PC-9 (cell line): Measurements from ENCODE around the gene RNASE12. TPM values are rescaled to one million over a fixed set of nuclear protein-coding genes. Genes with fewer than 3 reads are reported as not detected.

Experiments used
- BruUV-seq: library from RNA; stranded (reverse); fragments of 400-500 nt; replicated peaks from 2 replicates; lab custom pipeline; 2021; lab: Mats Ljungman, UMichigan
- CTCF ChIA-PET: fragments of 300-600 bp; sonication (Branson Sonifier 250); formaldehyde crosslinking; loops from one replicate; lab custom pipeline; 2022; ENCODE audit warnings: antibody characterized with exemption; lab: Charles Lee
- POLR2A ChIA-PET: fragments of 300-600 bp; sonication (Branson Sonifier 250); formaldehyde crosslinking; loops from one replicate; lab custom pipeline; 2022; ENCODE audit warnings: antibody characterized with exemption; ENCODE audit not compliant: unreplicated experiment; lab: Charles Lee
- DNase-seq, 2 experiments: peaks; one replicate each; pipeline versions ENCODE4 v3.0.0 to v3.0.0-alpha.2; 2015 to 2022; ENCODE audit warnings: mixed read lengths in 1 of 2
- H2AFZ ChIP-seq: fragments of 200-600 bp; sonication (generic); 2 replicates; pipeline ENCODE4 v1.8.1; 2017; ENCODE audit warnings: antibody characterized with exemption
- H3F3A ChIP-seq: fragments of 200-600 bp; sonication (generic); 2 replicates; pipeline ENCODE4 v1.8.1; 2017; ENCODE audit warnings: antibody characterized with exemption, mild to moderate bottlenecking, low read depth; ENCODE audit not compliant: insufficient read depth
- H3K27ac ChIP-seq: fragments of 200-600 bp; sonication (generic); 2 replicates; pipeline ENCODE4 v1.6.1; 2016; ENCODE audit warnings: mixed run types
- H3K27me3 ChIP-seq: fragments of 200-600 bp; sonication (generic); 2 replicates; pipeline ENCODE4 v1.6.1; 2016; ENCODE audit warnings: low read depth, mixed run types; ENCODE audit not compliant: insufficient read depth
- H3K36me3 ChIP-seq: fragments of 200-600 bp; sonication (generic); 2 replicates; pipeline ENCODE4 v1.6.1; 2016; ENCODE audit warnings: low read depth, mixed run types
- H3K4me1 ChIP-seq: fragments of 200-600 bp; sonication (generic); replicated peaks from 2 replicates; pipeline ENCODE4 v1.6.1; 2016; ENCODE audit warnings: mixed run types; ENCODE audit not compliant: insufficient read depth
- H3K4me2 ChIP-seq: fragments of 200-600 bp; sonication (generic); 2 replicates; pipeline ENCODE4 v1.6.1; 2017; ENCODE audit warnings: mixed run types
- H3K4me3 ChIP-seq: fragments of 200-600 bp; sonication (generic); 2 replicates; pipeline ENCODE4 v1.6.1; 2016; ENCODE audit warnings: mixed run types
- H3K79me2 ChIP-seq: fragments of 200-600 bp; sonication (generic); 2 replicates; pipeline ENCODE4 v1.6.1; 2017; ENCODE audit warnings: low read depth, mixed run types
- H3K9me2 ChIP-seq: fragments of 200-600 bp; sonication (generic); 2 replicates; pipeline ENCODE4 v1.8.1; 2017; ENCODE audit warnings: mild to moderate bottlenecking; ENCODE audit not compliant: insufficient read depth
- H3K9me3 ChIP-seq: fragments of 200-600 bp; sonication (generic); 2 replicates; pipeline ENCODE4 v1.8.1; 2016; ENCODE audit warnings: low read depth; ENCODE audit not compliant: insufficient read depth
- H4K20me1 ChIP-seq: fragments of 200-600 bp; sonication (generic); 2 replicates; pipeline ENCODE4 v1.8.1; 2017; ENCODE audit not compliant: insufficient read depth
- EZH2 ChIP-seq: fragments of 200-600 bp; sonication (generic); IDR thresholded peaks from 2 replicates; pipeline ENCODE4 v1.8.0; 2017; ENCODE audit warnings: antibody characterized with exemption, low read depth
- intact Hi-C: fragments of 100-400 bp; cut with micrococcal nuclease; formaldehyde crosslinking; loops from one replicate; pipeline ENCODE4 v1.10.0; 2022; ENCODE audit not compliant: unreplicated experiment
- total RNA-seq: library from RNA; stranded (reverse); gene quantifications from 2 replicates; pipeline ENCODE4 v1.2.3, GENCODE V29; 2021
- TF ChIP-seq, protein P1 (sequence below): fragments of 200-600 bp; sonication (generic); conservative IDR thresholded peaks from 2 replicates; pipeline ENCODE4 v1.6.1; 2017; ENCODE audit warnings: mixed run types, antibody characterized with exemption, mild to moderate bottlenecking, moderate library complexity

The RNASE12 gene
- total RNA-seq, 1 experiment from 2014 or later = not detected

DNA sequence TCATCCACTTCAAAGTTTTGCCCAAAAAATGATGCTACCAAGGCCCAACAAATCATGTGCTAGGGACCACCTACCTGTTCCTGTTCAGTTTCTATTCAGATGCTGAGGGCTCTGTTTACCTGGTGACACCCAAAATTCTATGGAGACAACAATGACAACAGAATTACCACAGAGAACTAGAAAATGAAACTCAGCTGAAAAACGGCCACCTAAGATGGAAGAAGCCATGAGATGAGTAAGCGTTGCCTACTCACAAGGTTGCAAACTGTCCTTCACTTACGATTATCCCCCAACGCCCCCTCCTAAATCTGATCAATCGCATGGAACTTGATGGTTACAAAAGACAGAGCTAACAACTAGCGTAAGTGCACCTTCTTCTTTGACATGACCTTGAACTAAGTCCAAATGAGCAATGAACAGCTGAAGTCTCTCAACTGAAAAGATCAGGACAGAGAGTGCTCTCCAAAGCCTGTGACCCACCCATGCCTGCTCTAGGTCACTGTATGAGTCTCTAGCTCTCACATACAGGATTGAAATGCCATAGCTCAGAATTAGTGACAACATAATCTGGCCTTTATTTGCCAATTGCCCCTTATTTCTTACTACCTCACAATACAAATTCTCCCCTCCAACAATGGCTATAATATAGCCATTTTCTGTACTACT, 3.6 kb downstream of the RNASE12 start, which contains the start of gene RNASE11:
TSS of gene RNASE11 (minus strand) at position 513 of the 666 bp plus-strand sequence.
- no peak within 1 kb of the TSS for H2AFZ ChIP-seq
- TF ChIP-seq, protein P1, sequence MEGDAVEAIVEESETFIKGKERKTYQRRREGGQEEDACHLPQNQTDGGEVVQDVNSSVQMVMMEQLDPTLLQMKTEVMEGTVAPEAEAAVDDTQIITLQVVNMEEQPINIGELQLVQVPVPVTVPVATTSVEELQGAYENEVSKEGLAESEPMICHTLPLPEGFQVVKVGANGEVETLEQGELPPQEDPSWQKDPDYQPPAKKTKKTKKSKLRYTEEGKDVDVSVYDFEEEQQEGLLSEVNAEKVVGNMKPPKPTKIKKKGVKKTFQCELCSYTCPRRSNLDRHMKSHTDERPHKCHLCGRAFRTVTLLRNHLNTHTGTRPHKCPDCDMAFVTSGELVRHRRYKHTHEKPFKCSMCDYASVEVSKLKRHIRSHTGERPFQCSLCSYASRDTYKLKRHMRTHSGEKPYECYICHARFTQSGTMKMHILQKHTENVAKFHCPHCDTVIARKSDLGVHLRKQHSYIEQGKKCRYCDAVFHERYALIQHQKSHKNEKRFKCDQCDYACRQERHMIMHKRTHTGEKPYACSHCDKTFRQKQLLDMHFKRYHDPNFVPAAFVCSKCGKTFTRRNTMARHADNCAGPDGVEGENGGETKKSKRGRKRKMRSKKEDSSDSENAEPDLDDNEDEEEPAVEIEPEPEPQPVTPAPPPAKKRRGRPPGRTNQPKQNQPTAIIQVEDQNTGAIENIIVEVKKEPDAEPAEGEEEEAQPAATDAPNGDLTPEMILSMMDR = no peak
- no peak for TF ChIP-seq EZH2
- H3K9me2 ChIP-seq = no peaks in the 10 kb centered on the region
- H3K79me2 ChIP-seq = no peaks in the 10 kb centered on the region
- DNase-seq = no peak
- H3K27me3 ChIP-seq = 0 out of 2 replicates have a peak, but pooled peaks cover 6% of the 10 kb centered on the region
- H3K27ac ChIP-seq = no peak within 1 kb of the TSS
- H3K4me1 ChIP-seq = no peaks in the 10 kb centered on the region
- no peak within 1 kb of the TSS for H3K4me2 ChIP-seq
- intact Hi-C loops = no loop called here
- no peaks in the 10 kb centered on the region for H3F3A ChIP-seq
- no peaks in the 10 kb centered on the region for H3K9me3 ChIP-seq
- ChIA-PET POLR2A (no interaction called here), CTCF (no interaction called here)
- H3K4me3 ChIP-seq = no peak within 1 kb of the TSS
- no peaks in the 10 kb centered on the region for H4K20me1 ChIP-seq
- H3K36me3 ChIP-seq = no peaks in the 10 kb centered on the region
- BruUV-seq = no TSS peak

DNA sequence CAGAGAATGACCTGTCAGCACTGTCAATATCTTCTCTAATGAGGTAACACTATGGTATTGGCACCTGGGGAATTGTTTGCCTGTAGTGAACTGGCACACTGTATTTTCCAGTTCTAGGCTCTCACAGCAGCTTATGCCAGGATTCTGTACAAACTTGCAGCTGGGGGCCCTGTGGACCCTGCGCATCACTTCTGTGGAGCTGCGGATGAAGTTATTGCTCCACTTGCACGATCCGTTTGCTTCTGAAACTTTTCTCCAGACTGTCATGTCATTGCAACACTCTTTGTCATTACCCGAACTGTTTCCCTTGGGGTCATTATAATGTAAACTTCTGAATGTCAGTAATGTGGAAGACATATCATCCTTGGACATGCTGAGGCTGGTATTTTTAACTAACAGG, 7.3 kb downstream of the RNASE12 start:
- CTCF ChIA-PET = no interaction called here

DNA sequence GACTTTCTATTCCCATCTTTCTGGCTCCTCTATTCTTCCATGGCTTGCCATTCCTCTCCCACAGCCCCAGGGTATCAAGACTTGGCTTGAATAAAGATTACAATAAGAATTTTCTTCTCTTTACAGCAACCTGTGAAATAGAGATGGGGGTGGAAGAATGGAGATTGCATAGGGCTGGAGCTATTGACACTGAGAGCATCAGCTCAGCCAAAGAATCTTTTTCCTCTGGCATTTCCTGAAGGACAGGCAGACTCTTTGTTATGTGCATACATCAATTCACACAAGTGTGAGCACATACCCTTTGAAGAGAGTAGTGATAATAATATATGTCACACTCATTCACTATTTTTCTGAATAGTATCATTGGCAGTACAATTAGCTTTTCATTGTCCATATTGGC, 8.0 kb downstream of the RNASE12 start:
- Histone ChIP-seq H3K27me3 (0 out of 2 replicates have a peak, but pooled peaks cover 6% of the 10 kb centered on the region), H4K20me1 (no peaks in the 10 kb centered on the region), H3F3A (no peaks in the 10 kb centered on the region), H3K4me1 (no peaks in the 10 kb centered on the region), H3K4me2 (no peak overlapping the region), H2AFZ (no peak overlapping the region), H3K27ac (no peak overlapping the region), H3K9me2 (no peaks in the 10 kb centered on the region), H3K4me3 (no peak overlapping the region), H3K36me3 (no peaks in the 10 kb centered on the region), H3K79me2 (no peaks in the 10 kb centered on the region), H3K9me3 (no peaks in the 10 kb centered on the region)
- intact Hi-C loops = no loop called here
- no peak for DNase-seq
- POLR2A ChIA-PET = no interaction called here
- no TSS peak for BruUV-seq
- CTCF ChIA-PET = no interaction called here
- TF ChIP-seq, protein P1 = no peak
- no peak for TF ChIP-seq EZH2

More for the DNA sequence above, 7.3 kb downstream of the RNASE12 start:
- BruUV-seq = no TSS peak
- Histone ChIP-seq H3K9me2 (no peaks in the 10 kb centered on the region), H3K27ac (no peak overlapping the region), H3K27me3 (0 out of 2 replicates have a peak, but pooled peaks cover 6% of the 10 kb centered on the region), H3K79me2 (no peaks in the 10 kb centered on the region), H4K20me1 (no peaks in the 10 kb centered on the region), H3F3A (no peaks in the 10 kb centered on the region), H3K4me2 (no peak overlapping the region), H3K36me3 (no peaks in the 10 kb centered on the region), H2AFZ (no peak overlapping the region), H3K9me3 (no peaks in the 10 kb centered on the region), H3K4me3 (no peak overlapping the region), H3K4me1 (no peaks in the 10 kb centered on the region)
- POLR2A ChIA-PET = no interaction called here
- intact Hi-C loops = no loop called here
- no peak for DNase-seq
- TF ChIP-seq EZH2 = no peak
- TF ChIP-seq, protein P1 = no peak
